OCI-LY1 (cell line): ENCODE results near the gene CATSPER1.

Source experiments
- EZH2 ChIP-seq: fragments of 200-600 bp; sonication (generic), shearing (Covaris generic); IDR thresholded peaks from 2 replicates; pipeline ENCODE4 v1.8.0; 2017; ENCODE audit warnings: borderline replicate concordance, mixed run types, mild to moderate bottlenecking, antibody characterized with exemption, low read length, moderate library complexity, mixed read lengths
- TF ChIP-seq, protein P1 (sequence below): fragments of 200-600 bp; sonication (generic), shearing (Covaris generic); IDR thresholded peaks from 2 replicates; pipeline ENCODE4 v1.5.1; 2017; ENCODE audit warnings: mild to moderate bottlenecking, antibody characterized with exemption, low read length, moderate library complexity, mixed read lengths

DNA sequence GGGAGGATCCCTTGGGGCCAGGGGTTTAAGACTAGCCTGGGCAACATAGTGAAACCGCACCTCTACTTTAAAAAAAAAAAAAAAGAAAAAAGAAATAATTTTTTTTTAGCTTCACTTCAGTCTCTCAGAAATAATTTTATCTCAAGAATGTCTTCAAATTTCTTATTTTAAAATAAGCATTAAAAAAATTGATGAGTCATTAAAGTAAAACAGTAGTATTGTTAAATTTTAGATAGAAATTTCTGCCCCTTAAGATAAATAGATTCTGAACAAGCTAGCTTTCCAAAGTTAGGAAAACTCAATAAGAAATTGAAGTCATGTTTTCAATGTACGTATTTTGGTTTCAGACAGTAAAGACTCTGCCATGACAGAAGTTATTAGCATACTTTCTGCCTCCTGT is 36.1 kb upstream of the CATSPER1 start:
- TF ChIP-seq, protein P1, sequence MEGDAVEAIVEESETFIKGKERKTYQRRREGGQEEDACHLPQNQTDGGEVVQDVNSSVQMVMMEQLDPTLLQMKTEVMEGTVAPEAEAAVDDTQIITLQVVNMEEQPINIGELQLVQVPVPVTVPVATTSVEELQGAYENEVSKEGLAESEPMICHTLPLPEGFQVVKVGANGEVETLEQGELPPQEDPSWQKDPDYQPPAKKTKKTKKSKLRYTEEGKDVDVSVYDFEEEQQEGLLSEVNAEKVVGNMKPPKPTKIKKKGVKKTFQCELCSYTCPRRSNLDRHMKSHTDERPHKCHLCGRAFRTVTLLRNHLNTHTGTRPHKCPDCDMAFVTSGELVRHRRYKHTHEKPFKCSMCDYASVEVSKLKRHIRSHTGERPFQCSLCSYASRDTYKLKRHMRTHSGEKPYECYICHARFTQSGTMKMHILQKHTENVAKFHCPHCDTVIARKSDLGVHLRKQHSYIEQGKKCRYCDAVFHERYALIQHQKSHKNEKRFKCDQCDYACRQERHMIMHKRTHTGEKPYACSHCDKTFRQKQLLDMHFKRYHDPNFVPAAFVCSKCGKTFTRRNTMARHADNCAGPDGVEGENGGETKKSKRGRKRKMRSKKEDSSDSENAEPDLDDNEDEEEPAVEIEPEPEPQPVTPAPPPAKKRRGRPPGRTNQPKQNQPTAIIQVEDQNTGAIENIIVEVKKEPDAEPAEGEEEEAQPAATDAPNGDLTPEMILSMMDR, result no peak
- no peak for TF ChIP-seq EZH2
